Neural cell (in vitro differentiated cells): ENCODE measurements around the gene OBSL1. TPM values are rescaled to one million over a fixed set of nuclear protein-coding genes. Genes with fewer than 3 reads are reported as not detected.

Experiments used
- H2AFZ ChIP-seq: fragments of 200-600, 300-800 bp; sonication (generic), shearing (Covaris generic); 2 replicates; pipeline ENCODE4 v1.6.0; 2014; ENCODE audit warnings: low read depth, mild to moderate bottlenecking, antibody characterized with exemption, low read length, moderate library complexity
- H3F3A ChIP-seq: fragments of 200-600 bp; shearing (Covaris generic); 2 replicates; pipeline ENCODE4 v1.6.1; 2016; ENCODE audit warnings: mild to moderate bottlenecking, moderate library complexity, mixed read lengths, antibody characterized with exemption, low read length; ENCODE audit not compliant: insufficient read depth, poor library complexity, severe bottlenecking
- H3K27ac ChIP-seq: fragments of 200-600, 300-800 bp; sonication (generic), shearing (Covaris generic); 2 replicates; pipeline ENCODE4 v1.5.1; 2014; ENCODE audit warnings: mild to moderate bottlenecking, low read length, moderate library complexity
- H3K27me3 ChIP-seq: fragments of 300-800, 200-600 bp; sonication (generic), shearing (Covaris generic); 2 replicates; pipeline ENCODE4 v1.6.0; 2014; ENCODE audit warnings: mild to moderate bottlenecking, low read depth, low read length, moderate library complexity; ENCODE audit not compliant: insufficient read depth
- H3K36me3 ChIP-seq: fragments of 300-800, 200-600 bp; sonication (generic), shearing (Covaris generic); 2 replicates; pipeline ENCODE4 v1.5.1; 2014; ENCODE audit warnings: mild to moderate bottlenecking, antibody characterized with exemption, low read length, moderate library complexity; ENCODE audit not compliant: insufficient read depth
- H3K4me2 ChIP-seq: fragments of 300-800, 200-600 bp; sonication (generic), shearing (Covaris generic); 2 replicates; pipeline ENCODE4 v1.6.0; 2014; ENCODE audit warnings: mild to moderate bottlenecking, low read length
- H3K4me3 ChIP-seq: fragments of 300-800, 200-600 bp; sonication (generic), shearing (Covaris generic); 2 replicates; pipeline ENCODE4 v1.5.1; 2014; ENCODE audit warnings: mild to moderate bottlenecking, low read length, moderate library complexity
- H3K79me2 ChIP-seq: fragments of 200-600 bp; shearing (Covaris generic); replicated peaks from 2 replicates; pipeline ENCODE4 v1.6.0; 2014; ENCODE audit warnings: mild to moderate bottlenecking, low read length, moderate library complexity; ENCODE audit not compliant: insufficient read depth
- H3K9ac ChIP-seq: fragments of 300-800, 200-600 bp; sonication (generic), shearing (Covaris generic); 2 replicates; pipeline ENCODE4 v1.6.1; 2016; ENCODE audit warnings: mild to moderate bottlenecking, low read length, mixed read lengths
- H3K9me2 ChIP-seq: fragments of 200-600 bp; shearing (Covaris generic); 2 replicates; pipeline ENCODE4 v1.6.1; 2016; ENCODE audit warnings: mild to moderate bottlenecking, low read length, mixed read lengths; ENCODE audit not compliant: insufficient read depth
- H3K9me3 ChIP-seq: fragments of 200-600, 300-800 bp; sonication (generic), shearing (Covaris generic); 2 replicates; pipeline ENCODE4 v1.6.1; 2016; ENCODE audit warnings: mild to moderate bottlenecking, mixed run types, low read length, moderate library complexity, mixed read lengths
- H4K20me1 ChIP-seq: fragments of 200-600 bp; shearing (Covaris generic); 2 replicates; pipeline ENCODE4 v1.6.1; 2016; ENCODE audit warnings: mild to moderate bottlenecking, mixed run types; ENCODE audit not compliant: insufficient read depth
- CTCF ChIP-seq: fragments of 450-650 bp; IDR thresholded peaks from 2 replicates; pipeline ENCODE4 v1.5.1; 2014; ENCODE audit warnings: antibody characterized with exemption, mild to moderate bottlenecking, moderate library complexity; ENCODE audit not compliant: poor library complexity, severe bottlenecking
- EP300 ChIP-seq: fragments of 450-650 bp; conservative IDR thresholded peaks from 2 replicates; pipeline ENCODE4 v1.6.1; 2014; ENCODE audit warnings: antibody characterized with exemption, mild to moderate bottlenecking, moderate library complexity; ENCODE audit not compliant: poor library complexity, severe bottlenecking
- EZH2 ChIP-seq: fragments of 200-600, 300-800 bp; shearing (Covaris generic), sonication (generic); IDR thresholded peaks from 2 replicates; pipeline ENCODE4 v1.6.1; 2014; ENCODE audit warnings: antibody characterized with exemption, low read length, borderline replicate concordance, mild to moderate bottlenecking; ENCODE audit not compliant: insufficient read depth, poor library complexity, severe bottlenecking
- MXI1 ChIP-seq: fragments of 450-650 bp; conservative IDR thresholded peaks from 2 replicates; pipeline ENCODE4 v1.6.1; 2014; ENCODE audit warnings: antibody characterized with exemption, mild to moderate bottlenecking; ENCODE audit not compliant: poor library complexity, severe bottlenecking
- POLR2AphosphoS5 ChIP-seq: IDR thresholded peaks from 2 replicates; pipeline ENCODE4 v1.6.1; 2012
- RAD21 ChIP-seq: fragments of 450-650 bp; conservative IDR thresholded peaks from 2 replicates; pipeline ENCODE4 v1.6.1; 2014; ENCODE audit warnings: antibody characterized with exemption, mild to moderate bottlenecking, moderate library complexity
- REST ChIP-seq: IDR thresholded peaks from 2 replicates; pipeline ENCODE4 v1.6.1; 2012; ENCODE audit warnings: borderline replicate concordance
- SMC3 ChIP-seq: fragments of 450-650 bp; conservative IDR thresholded peaks from 2 replicates; pipeline ENCODE4 v1.6.1; 2014; ENCODE audit warnings: antibody characterized with exemption, mild to moderate bottlenecking, moderate library complexity; ENCODE audit not compliant: poor library complexity
- TAF1 ChIP-seq: IDR thresholded peaks from 2 replicates; pipeline ENCODE4 v1.6.1; 2012; ENCODE audit warnings: low read depth
- polyA minus RNA-seq: library from RNA; depleted of rRNA, polyadenylated mRNA; stranded (reverse); fragments of >200 nt; gene quantifications from 2 replicates; pipeline ENCODE4 v1.2.3, GENCODE V29; 2014
- polyA plus RNA-seq: library from polyadenylated mRNA; depleted of rRNA; stranded (reverse); fragments of >200 nt; gene quantifications from 2 replicates; pipeline ENCODE4 v1.2.3, GENCODE V29; 2014

The OBSL1 gene
- polyA plus RNA-seq, result 59.7 and 75.2 TPM in 2 replicates
- 44.8 and 45.3 TPM in 2 replicates for polyA minus RNA-seq

GRCh38 chr2:219571311-219572236 is at the start of gene OBSL1:
Gene OBSL1 (minus strand): TSS chr2:219571539. CDS start chr2:219571232, 307 bp downstream.
- no peaks in the 10 kb centered on the region for H3K9me2 ChIP-seq
- H3K27me3 ChIP-seq, result no peaks in the 10 kb centered on the region
- H4K20me1 ChIP-seq, result no peaks in the 10 kb centered on the region
- peak within 1 kb of the TSS; percentile 1 for H2AFZ ChIP-seq
- peaks cover 5% of the 10 kb centered on the region for H3K79me2 ChIP-seq
- H3K4me3 ChIP-seq, result peak within 1 kb of the TSS; percentile 69
- no peaks in the 10 kb centered on the region for H3K36me3 ChIP-seq
- H3F3A ChIP-seq, result no peaks in the 10 kb centered on the region
- peak; percentile 35 for TF ChIP-seq POLR2AphosphoS5
- TF ChIP-seq EZH2, result no peak
- H3K4me2 ChIP-seq, result peak within 1 kb of the TSS; percentile 68
- peak within 1 kb of the TSS; percentile 77 for H3K9ac ChIP-seq
- no peaks in the 10 kb centered on the region for H3K9me3 ChIP-seq
- H3K27ac ChIP-seq, result peak within 1 kb of the TSS; percentile 58

- Histone ChIP-seq H2AFZ (no peak overlapping the region), H3K79me2 (no peaks in the 10 kb centered on the region), H4K20me1 (no peaks in the 10 kb centered on the region), H3F3A (no peaks in the 10 kb centered on the region), H3K27me3 (no peaks in the 10 kb centered on the region), H3K4me2 (no peak overlapping the region), H3K9me3 (no peaks in the 10 kb centered on the region), H3K36me3 (no peaks in the 10 kb centered on the region), H3K9me2 (no peaks in the 10 kb centered on the region), H3K27ac (no peak overlapping the region), H3K9ac (no peak overlapping the region), H3K4me3 (no peak overlapping the region)
- TF ChIP-seq RAD21, result no peak
- TF ChIP-seq POLR2AphosphoS5, result no peak
- no peak for TF ChIP-seq TAF1
- no peak for TF ChIP-seq MXI1
- no peak for TF ChIP-seq REST
- TF ChIP-seq CTCF, result no peak
- no peak for TF ChIP-seq SMC3
- TF ChIP-seq EP300, result no peak
- no peak for TF ChIP-seq EZH2
Measured at GRCh38 chr2:219620546-219620945, 49.2 kb upstream of the OBSL1 start.
